ENCODE data around the gene FAM8A1. TPM values are rescaled to one million over a fixed set of nuclear protein-coding genes. Genes with fewer than 3 reads are reported as not detected.

FAM8A1 gene
- total RNA-seq, 1 donor from 2014 or later = 20.2 TPM

- DNase-seq (ENCODE audit: extremely low read depth, low read depth, low spot score) = no peak
These were observed 654 bp downstream of the FAM8A1 start for GRCh38 chr6:17600527-17601385.

DNA sequence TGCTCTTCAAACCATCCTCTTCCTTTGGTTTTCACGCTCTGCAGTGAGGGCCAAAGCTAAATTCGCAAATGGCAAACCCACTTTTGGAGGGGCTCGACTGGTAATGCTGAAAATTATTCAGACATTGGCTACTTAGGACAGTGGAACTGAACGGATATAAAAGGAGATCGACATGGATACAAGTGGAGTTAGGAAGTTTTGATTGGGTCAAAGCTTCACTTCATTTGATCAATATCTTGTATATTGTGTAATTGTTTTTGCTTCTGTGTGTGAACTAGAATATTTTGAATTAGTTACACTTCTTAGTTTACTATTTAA, 1.2 kb downstream of the FAM8A1 start:
- DNase-seq (ENCODE audit: extremely low read depth, low read depth, low spot score) = no peak

DNA sequence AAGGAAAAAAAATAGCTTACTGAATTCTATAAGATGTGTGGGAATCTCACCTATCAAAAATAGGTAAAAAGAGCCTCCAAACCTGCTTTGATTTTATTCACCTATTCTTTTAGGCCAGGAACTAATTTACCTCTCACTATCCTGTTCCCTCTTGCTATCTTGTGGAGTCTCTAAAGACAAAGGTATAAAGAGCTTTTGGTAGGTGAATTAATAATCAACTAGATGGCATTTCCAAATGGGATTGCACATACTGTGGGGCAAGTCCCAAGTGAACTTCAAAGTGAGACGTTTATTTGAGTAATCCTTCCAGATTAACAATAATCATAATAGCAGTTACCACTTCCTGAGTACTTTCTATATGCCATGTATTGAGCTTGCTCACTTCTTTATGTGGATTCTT, 2.8 kb downstream of the FAM8A1 start:
- no peak for DNase-seq (ENCODE audit: extremely low read depth, low read depth, low spot score)

DNA sequence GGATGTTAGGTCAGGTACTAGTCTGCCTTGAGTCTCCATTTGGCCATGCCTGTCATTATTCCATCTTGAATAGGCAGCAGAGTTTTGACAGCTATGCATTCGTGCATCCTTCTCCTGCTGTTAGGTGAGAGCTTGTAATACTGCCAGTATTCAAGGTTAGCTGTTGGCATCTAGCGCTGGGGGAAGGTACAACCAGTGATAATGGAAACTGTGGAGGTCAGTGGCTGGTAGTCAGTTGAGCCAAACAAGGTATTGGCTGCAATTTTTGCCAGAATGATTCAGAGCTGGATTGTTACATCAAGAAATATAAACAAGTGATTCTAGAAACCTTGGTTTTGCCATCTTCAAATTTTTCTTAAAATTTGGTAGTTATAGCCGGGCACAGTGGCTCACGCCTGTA, 6.5 kb downstream of the FAM8A1 start:
- DNase-seq (ENCODE audit: extremely low read depth, low read depth, low spot score) = no peak

- no peak for DNase-seq (ENCODE audit: extremely low read depth, low read depth, low spot score)
These were observed 10.7 kb downstream of the FAM8A1 start for GRCh38 chr6:17610835-17611234.

DNA sequence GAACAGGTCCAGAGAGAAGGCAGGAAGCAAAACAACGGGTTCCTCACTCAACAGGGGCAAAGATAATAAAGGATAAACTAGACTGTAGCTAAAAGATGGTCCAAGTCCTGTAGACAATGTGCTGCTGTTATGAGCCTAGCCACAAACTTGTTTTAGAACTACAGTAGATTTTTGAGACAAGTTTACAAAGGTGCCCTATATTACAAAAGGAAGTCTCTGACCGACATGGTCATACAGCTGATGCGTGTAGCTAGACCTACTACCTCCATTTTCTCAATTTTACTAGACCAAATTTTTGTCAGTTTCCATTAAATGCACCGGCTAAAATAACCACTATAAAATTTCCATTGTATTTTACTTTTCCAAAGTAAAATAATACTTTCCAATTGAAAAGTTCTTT, 11.9 kb downstream of the FAM8A1 start:
- DNase-seq (ENCODE audit: extremely low read depth, low read depth, low spot score) = no peak

GRCh38 chr6:17615794-17616193, 15.7 kb downstream of the FAM8A1 start:
- DNase-seq (ENCODE audit: extremely low read depth, low read depth, low spot score) = no peak

- no peak for DNase-seq (ENCODE audit: extremely low read depth, low read depth, low spot score)
These were observed 20.9 kb downstream of the FAM8A1 start for GRCh38 chr6:17621003-17621402.

GRCh38 chr6:17622144-17622543, 22.0 kb downstream of the FAM8A1 start:
- DNase-seq (ENCODE audit: extremely low read depth, low read depth, low spot score) = no peak

GRCh38 chr6:17624396-17624795, 24.3 kb downstream of the FAM8A1 start:
- DNase-seq (ENCODE audit: extremely low read depth, low read depth, low spot score) = no peak

DNA sequence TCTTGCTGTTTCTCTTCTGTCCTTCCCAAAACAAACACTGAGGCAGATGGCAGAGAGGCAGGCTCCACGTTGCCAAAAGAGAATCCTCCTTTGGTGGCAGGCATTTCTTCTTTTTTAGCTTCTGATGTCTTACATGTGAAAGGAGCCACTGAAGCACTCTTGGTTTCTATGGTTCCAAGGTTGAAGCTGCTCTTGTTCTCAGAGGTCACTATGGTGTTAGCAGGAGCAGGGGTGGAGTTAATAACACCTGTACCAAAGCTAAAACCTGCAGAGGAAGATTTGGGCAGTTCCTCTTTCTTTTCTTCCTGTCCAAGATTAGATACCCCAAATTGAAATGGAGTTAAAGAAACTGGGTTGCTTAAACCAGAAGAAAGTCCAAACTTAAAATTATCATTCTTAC, 28.8 kb downstream of the FAM8A1 start:
- DNase-seq (ENCODE audit: extremely low read depth, low read depth, low spot score) = no peak

DNA sequence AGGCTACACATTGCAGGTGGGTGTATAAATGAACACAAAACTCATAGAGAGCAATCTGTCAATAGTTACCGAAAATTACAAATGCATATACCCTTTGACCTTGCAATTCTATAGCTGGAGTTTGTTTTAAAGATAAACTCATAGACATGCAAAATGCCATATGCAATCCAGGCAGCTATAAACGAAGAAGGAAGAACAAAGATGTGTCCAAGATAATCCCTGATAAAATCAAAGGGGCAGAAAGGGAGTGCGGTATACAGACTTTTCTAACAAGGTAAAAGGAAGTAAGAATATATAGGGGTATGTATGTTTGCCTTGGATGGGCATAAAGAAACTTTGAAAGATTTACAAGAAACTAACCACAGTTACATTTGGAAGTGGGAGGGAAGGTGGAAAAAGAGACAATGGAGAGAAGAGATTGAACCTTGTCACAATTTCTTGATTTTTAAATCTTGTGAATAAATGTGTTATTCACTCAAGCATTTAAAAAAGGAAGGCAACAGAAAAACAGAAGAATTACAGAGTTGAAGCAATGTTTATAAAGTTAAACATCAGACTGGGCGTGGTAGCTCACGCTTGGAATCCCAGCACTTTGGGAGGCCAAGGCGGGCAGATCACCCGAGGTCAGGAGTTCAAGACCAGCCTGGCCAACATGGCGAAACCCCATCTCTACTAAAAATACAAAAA, 29.9 kb downstream of the FAM8A1 start:
- no peak for DNase-seq (ENCODE audit: extremely low read depth, low read depth, low spot score)

GRCh38 chr6:17630511-17631073, 30.5 kb downstream of the FAM8A1 start:
- no peak for DNase-seq (ENCODE audit: extremely low read depth, low read depth, low spot score)

GRCh38 chr6:17632934-17633333, 32.8 kb downstream of the FAM8A1 start:
- no peak for DNase-seq (ENCODE audit: extremely low read depth, low read depth, low spot score)

DNA sequence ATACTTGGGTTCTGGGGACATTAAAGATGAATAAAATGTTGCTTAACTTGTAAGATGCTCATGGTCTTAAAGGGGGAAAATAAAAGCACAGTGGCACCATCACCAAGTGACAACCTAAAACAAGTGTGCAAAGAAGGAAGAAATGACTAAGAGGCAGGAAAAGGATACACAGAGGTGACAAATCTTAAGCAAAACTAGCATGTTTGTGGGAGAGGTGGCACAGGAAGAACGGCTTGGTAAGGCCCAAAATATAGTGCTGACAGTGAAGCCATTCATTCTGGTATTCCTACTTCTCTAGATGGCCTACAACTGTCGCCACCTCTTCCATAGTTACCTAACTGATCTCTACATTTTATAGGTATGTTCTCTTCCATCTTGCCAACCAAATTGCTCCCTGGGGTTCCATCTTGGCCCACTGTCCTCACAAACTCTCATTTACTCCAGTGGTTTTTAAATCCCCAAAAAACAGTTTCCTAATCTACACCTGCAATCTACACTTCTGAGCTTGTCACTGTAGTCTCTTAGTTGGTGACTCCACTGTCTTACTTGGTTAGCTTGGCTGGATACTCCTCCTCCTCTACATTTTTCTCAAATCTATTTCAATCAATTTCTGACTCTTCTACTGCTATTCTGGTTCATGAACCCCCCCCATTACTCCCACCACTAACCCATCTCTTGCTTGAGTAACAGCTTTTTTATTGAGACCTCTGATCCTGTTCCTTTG, 33.5 kb downstream of the FAM8A1 start:
- no peak for DNase-seq (ENCODE audit: extremely low read depth, low read depth, low spot score)

DNA sequence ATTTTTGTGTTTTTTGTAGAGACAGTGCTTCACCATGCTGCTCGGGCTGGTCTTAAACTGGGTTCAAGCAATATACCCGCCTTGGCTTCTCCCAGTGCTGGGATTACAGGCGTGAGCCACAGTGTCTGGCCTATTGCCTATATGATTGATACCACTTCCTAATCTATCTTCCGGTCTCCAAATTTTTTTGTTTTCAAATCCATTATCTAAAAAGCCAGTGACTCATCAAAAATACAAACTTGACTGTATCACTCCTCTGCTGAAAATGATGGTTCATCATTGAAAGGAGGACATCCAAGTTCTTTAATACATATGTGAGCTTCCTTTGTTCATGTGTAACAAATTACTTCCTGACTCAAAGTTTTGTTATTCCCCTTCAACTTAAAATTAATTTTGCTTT, 35.5 kb downstream of the FAM8A1 start:
- no peak for DNase-seq (ENCODE audit: extremely low read depth, low read depth, low spot score)

DNA sequence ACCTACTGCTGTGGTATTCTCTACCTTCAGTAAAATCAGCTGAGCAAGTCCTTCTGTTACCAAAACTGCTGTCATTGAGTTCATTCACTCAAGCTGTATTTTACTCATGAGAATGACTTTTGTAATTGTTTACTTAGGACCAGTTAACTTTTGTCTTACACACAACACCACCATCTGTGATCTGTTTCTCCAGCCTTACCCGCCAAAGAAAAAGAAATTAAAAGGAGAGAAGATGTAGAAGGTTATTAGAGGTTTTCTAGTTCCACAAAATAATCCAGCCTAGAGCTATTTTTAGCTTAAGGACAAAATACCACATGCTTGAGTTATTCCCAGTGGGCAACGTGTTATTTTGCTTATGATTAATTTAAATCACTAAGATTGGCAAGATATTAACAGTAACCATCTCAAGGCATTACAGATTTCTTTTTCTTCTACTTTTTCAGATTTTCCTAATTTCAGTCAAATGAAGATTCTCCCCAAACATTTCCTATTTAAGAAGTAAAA, 38.2 kb downstream of the FAM8A1 start:
- DNase-seq (ENCODE audit: extremely low read depth, low read depth, low spot score) = no peak

DNA sequence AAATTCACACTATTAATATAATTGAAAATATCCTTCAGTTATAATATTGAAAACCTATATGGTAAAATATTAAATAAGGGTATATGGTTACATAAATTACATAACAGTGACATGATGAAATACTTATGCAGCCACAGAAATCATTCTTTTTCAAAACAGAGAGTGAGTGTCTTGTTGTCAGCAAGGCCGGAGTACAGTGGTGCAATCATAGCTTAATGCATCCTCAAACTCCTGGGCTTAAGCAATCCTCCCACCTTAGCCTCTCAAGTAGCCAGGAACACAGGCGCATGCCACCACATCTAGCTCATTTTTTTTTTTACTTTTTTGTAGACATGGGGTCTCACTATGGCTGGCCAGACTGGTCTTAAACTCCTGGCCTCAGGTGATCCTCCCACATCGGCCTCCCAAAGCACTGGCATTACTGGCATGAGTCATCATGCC, 40.4 kb downstream of the FAM8A1 start:
- DNase-seq (ENCODE audit: extremely low read depth, low read depth, low spot score) = no peak

DNA sequence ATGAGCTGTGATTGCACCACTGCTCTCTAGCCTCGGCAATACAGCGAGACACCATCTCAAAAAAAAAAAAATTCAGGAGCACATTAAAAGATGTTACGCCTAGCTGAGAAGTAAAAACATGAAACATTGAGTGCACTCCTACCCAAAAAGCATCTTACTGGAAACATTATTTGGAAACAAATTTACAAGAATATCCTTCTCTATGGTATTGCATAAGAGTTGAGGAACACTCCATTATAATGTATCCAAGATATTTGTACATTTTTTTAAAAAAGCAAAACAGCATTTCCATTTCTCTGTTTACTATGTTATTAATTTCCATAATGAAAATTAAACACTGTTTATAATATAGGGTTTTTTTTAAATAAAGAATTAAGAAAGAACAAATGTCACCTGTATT, 48.6 kb downstream of the FAM8A1 start:
- DNase-seq (ENCODE audit: extremely low read depth, low read depth, low spot score) = no peak

DNA sequence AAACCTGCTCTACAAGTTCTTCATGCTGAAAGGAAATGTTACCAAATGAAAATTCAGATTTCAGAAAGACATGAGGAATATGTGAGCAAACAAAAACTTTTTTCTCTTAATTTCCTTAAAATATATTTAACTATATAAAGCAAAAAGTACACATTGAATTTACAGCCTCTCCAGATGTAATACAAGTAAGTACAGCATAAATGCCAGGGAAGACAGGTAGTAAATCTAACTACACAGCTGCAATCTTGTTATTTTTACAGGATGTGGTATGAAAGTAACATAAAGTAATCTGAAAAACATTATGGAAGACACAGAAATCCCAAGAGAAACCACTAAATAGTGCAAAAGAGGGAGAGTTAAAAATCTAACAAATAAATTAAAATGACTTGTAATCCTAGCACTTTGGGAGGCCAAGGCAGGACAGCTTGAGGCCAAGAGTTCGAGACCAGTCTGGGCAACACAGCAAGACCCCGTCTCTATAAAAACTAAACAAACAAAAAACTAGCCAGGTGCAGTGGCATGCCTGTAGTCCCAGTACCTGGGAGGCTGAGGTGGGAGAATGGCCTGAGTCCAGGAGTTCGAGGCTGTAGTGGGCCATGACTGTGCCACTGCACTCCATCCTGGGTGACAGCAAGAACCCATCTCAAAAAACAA, 50.7 kb downstream of the FAM8A1 start:
- no peak for DNase-seq (ENCODE audit: extremely low read depth, low read depth, low spot score)

All from glomerular endothelial cell (primary cell).